Measurements from ENCODE around the gene ITFG2. TPM values are rescaled to one million over a fixed set of nuclear protein-coding genes. Genes with fewer than 3 reads are reported as not detected.

Gene ITFG2
- total and polyA plus RNA-seq, 8 donors: 29.0 to 77.9 (median 68.5) TPM

DNA sequence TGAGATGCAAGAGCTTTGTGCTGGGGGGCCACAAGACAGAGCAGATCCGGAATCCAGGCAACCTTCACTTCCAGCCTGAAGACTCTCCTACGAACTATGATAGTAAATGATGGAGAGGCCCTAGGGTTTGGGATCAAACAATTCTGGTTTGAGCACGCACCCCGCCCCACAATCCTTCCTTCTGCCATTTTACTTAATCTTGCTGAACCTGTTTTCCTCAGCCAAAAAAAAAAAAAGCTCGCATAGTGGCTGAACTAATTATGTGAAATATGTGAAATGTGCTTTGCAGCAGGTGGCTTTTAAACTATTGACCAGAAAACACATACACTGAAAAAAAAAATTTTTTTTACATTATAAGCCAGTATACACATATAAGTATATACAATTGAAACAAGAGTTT is 667 bp upstream of the ITFG2 start:
- peak overlapping the region; percentile 93 to 97 for H3K27ac ChIP-seq
- ATAC-seq: no peak

DNA sequence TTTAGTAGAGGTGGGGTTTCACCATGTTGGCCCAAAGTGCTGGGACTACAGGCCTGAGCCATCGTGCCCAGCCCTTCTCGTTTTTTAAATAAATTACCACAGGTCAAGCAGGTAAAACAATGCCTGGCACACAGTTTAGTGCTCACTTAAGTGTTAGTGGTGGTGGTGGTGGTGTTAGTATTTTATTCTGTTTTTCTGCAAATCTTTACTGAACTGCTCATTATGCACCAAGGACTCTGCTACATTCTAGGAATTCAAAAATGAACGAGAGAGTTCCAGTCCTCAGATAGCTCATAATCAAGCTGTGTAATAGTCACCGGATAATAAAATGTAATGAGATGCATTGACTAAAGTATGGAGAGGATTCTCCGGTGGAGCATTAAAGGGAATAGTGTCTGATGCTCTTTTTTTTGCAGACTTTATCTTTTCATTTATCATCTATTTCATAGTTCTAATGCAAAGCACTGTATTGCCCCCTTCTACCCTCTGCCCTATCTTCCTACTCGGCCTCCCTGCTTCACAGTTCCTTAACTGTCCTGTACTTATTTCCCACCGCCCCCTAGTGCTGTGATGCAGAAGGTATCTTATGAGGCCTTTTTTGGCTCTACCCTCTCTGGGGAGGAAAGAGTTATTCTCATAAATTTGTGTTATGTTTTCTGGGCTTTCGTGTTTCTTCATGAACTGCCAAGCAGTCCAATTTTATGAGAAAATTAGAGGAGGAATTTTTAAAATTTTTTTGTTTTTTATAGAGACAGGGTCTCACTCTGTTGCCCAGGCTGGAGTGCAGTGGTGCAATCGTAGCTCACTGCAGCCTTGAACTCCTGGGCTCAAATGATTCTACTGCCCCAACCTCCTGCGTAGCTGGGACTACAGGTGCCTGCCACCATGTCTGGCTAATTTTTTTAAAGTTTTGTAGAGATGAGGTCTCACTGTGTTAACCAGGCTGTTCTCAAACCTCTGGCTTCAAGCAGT is 1.0 kb downstream of the ITFG2 start:
- Histone ChIP-seq H3K4me1 (peaks cover 8 to 26% of the 10 kb centered on the region in 2 donors), H3K27ac (peak overlapping the region; percentile 93 to 97), H3K4me3 (peak overlapping the region; percentile 47 to 78), H3K9me3 (no peaks in the 10 kb centered on the region), H3K36me3 (peaks cover 0 to 17% of the 10 kb centered on the region in 2 donors), H3K27me3 (no peaks in the 10 kb centered on the region)
- peak; percentile 65 for ATAC-seq
- peak in 2 of 4 donors; percentile 52 to 62 for DNase-seq
- intact Hi-C loops (cut with DNase I): no loop called here
- TF ChIP-seq, protein P1, sequence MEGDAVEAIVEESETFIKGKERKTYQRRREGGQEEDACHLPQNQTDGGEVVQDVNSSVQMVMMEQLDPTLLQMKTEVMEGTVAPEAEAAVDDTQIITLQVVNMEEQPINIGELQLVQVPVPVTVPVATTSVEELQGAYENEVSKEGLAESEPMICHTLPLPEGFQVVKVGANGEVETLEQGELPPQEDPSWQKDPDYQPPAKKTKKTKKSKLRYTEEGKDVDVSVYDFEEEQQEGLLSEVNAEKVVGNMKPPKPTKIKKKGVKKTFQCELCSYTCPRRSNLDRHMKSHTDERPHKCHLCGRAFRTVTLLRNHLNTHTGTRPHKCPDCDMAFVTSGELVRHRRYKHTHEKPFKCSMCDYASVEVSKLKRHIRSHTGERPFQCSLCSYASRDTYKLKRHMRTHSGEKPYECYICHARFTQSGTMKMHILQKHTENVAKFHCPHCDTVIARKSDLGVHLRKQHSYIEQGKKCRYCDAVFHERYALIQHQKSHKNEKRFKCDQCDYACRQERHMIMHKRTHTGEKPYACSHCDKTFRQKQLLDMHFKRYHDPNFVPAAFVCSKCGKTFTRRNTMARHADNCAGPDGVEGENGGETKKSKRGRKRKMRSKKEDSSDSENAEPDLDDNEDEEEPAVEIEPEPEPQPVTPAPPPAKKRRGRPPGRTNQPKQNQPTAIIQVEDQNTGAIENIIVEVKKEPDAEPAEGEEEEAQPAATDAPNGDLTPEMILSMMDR (IDR thresholded peaks at IDR 0.05): peak; percentile 45 to 66

More for the DNA sequence above, 667 bp upstream of the ITFG2 start:
- peak overlapping the region; percentile 47 to 78 for H3K4me3 ChIP-seq
- intact Hi-C loops (cut with DNase I): no loop called here
- no peak for DNase-seq
- TF ChIP-seq, protein P1 (IDR thresholded peaks at IDR 0.05): no peak
- no peaks in the 10 kb centered on the region for H3K27me3 ChIP-seq
- peaks cover 0 to under 1% of the 10 kb centered on the region in 2 donors for H3K36me3 ChIP-seq
- H3K9me3 ChIP-seq: no peaks in the 10 kb centered on the region
- peaks cover 8 to 26% of the 10 kb centered on the region in 2 donors for H3K4me1 ChIP-seq

DNA sequence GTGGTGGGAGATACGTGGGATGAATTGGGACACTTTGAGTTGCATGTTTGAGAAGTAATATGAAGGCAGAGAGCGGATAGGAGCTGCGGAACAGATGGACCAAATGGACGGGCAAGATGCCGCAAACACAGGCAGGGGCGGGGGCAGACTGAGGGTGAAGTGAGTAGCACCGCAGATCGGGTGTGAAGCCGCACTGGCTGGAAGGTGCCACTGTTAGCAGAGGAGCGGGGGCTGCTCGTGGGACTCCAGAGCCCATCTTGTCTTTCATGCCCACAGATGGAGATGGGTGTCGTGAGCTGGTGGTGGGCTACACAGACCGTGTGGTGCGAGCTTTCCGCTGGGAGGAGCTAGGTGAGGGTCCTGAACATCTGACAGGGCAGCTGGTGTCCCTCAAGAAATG is 7.3 kb downstream of the ITFG2 start:
- H3K27me3 ChIP-seq: no peaks in the 10 kb centered on the region
- H3K36me3 ChIP-seq: peaks cover 0 to 80% of the 10 kb centered on the region in 2 donors
- TF ChIP-seq, protein P1 (IDR thresholded peaks at IDR 0.05): no peak
- no peaks in the 10 kb centered on the region for H3K4me1 ChIP-seq
- no peaks in the 10 kb centered on the region for H3K9me3 ChIP-seq
- no peak overlapping the region for H3K4me3 ChIP-seq
- no peak overlapping the region for H3K27ac ChIP-seq
- DNase-seq: peak in 1 of 4 donors; percentile 65
- ATAC-seq: no peak
- intact Hi-C loops (cut with DNase I): no loop called here

- DNase-seq (no peak), ATAC-seq (no peak)
- no peaks in the 10 kb centered on the region for H3K4me1 ChIP-seq
- TF ChIP-seq, protein P1 (IDR thresholded peaks at IDR 0.05): no peak
- no peak overlapping the region for H3K27ac ChIP-seq
- no peaks in the 10 kb centered on the region for H3K9me3 ChIP-seq
- intact Hi-C loops (cut with DNase I): no loop called here
- H3K36me3 ChIP-seq: peaks cover 0 to 86% of the 10 kb centered on the region in 2 donors
- no peaks in the 10 kb centered on the region for H3K27me3 ChIP-seq
- H3K4me3 ChIP-seq: no peak overlapping the region
Measured at GRCh38 chr12:2820432-2820831, 8.0 kb downstream of the ITFG2 start.

GRCh38 chr12:2823483-2823882 is 11.0 kb downstream of the ITFG2 start:
- TF ChIP-seq, protein P1 (IDR thresholded peaks at IDR 0.05): no peak

More at GRCh38 chr12:2823483-2823882, 11.0 kb downstream of the ITFG2 start:
- H3K9me3 ChIP-seq: no peaks in the 10 kb centered on the region
- ATAC-seq (no peak), DNase-seq (no peak)
- no peaks in the 10 kb centered on the region for H3K4me1 ChIP-seq
- H3K27ac ChIP-seq: no peak overlapping the region
- H3K4me3 ChIP-seq: no peak overlapping the region
- H3K27me3 ChIP-seq: no peaks in the 10 kb centered on the region
- H3K36me3 ChIP-seq: peaks cover 0 to 100% of the 10 kb centered on the region in 2 donors
- intact Hi-C loops (cut with DNase I): no loop called here

Data from left lung (tissue), 10 donors.